ENCODE measurements around the gene FDXR.

Gene FDXR

DNA sequence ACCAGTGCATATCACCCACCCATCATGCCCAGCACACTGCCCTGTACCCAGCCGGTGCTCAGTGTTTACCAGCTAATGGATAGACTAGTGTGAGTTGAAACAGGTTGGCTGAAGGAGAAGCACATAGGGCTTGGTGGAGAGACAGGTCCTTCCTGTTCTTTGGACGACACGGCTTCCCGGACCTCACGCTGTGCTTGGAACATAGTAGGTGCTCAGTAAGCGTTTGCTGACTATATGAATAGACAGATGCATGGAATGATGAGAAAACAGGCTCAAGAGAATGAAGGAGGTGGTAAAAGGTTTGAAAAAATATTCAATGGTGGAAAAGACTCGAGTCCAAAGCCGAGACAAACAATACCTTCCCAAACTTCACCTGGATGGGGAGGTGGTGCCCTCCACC is 27.4 kb upstream of the FDXR start:
- in situ Hi-C loops (cut with MboI; ENCODE audit: low sequenced_read_pairs), result no loop called here

- in situ Hi-C loops (cut with MboI; ENCODE audit: low sequenced_read_pairs), result no loop called here
Observed at GRCh38 chr17:74898376-74898946, 25.7 kb upstream of the FDXR start.

GRCh38 chr17:74893936-74894671 is 21.3 kb upstream of the FDXR start:
- in situ Hi-C loops (cut with MboI; ENCODE audit: low sequenced_read_pairs), result no loop called here

DNA sequence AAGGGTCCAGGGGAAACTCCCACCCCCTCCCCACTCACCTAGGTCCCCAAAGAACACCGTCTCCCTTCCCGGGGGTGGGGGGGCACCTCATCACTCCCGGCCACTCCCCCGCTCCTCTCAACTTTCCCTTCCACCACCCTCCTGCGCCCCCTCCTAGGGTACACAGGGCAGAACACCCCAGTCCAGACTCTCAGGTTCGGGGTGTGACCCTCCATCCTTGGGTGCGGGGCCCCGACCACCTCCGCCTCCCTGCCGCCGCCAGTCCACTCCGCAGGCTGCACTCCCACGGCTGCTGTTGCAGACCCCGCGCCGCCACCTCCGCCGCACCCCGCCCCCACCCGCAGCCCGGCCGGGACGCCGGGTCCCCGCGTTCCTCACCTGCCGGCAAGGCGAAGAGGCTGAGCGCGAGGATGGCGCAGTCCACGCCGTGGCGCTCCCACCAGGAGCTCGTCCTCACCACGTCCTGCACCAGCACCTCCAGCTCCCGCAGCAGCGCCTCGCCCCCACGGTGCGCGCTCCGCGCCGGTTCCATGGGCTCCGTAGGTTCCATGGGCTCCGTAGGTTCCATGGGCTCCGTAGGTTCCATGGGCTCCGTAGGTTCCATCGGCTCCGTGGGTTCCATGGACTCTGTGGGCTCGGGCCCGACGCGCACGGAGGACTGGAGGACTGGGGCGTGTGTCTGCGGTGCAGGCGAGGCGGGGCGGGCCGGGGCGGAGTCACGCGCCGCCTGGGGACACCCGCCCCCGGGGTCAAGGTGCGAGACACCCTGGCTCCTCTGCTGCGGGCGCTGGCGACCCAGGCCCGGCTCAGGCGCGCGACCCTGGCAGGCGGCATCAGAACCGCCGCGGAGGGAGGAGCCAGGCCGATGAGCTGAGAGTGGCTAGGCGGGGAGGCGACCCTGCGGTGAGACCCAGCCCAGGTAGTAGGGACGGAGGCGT is 20.4 kb upstream of the FDXR start, which contains the start of gene FADS6:
Gene FADS6, minus strand, starts transcription at position 660 of the 938 bp plus-strand sequence. Its CDS starts 38 bp downstream, at position 622.
- in situ Hi-C loops (cut with MboI; ENCODE audit: low sequenced_read_pairs), result no loop called here

DNA sequence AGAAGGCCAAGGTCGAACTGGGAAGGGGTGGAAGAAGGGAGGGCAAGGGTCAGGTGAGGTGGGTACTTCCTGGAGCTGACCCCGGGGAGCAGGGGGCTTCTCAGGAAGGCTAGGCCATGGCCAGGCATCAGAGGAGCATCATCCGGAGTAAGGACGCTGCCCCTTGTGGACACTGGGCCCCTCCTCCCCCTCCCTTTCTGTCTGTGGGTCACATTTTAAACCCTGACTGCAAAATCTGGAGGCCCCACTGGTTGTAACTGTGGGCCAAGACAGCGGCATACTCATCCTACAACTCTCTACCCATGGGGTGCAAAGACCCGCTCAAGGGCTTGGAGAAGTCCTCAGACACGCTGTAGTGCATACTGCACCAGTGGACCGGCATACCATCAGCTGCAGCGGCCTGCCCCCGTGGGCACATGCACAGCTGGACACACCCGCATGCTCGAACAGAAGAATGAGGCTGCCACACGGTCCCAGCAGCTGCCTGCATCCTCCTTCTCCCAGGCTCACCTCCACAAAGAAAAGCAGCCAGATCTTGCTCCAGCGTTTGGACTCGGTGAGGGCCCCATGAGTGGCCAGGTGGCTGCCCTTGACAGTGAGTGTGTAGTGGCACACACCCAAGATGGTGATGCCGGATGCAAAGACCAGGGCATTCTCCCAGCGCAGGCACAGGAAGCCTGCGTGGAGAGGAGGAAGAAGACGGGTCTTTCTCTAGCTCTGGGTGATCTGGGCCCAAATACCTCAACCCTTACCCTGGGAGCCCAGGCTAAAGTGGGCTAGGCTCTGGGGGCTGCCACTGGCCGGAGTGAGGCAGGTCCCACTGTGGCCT is 19.4 kb upstream of the FDXR start:
- in situ Hi-C loops (cut with MboI; ENCODE audit: low sequenced_read_pairs), result no loop called here

DNA sequence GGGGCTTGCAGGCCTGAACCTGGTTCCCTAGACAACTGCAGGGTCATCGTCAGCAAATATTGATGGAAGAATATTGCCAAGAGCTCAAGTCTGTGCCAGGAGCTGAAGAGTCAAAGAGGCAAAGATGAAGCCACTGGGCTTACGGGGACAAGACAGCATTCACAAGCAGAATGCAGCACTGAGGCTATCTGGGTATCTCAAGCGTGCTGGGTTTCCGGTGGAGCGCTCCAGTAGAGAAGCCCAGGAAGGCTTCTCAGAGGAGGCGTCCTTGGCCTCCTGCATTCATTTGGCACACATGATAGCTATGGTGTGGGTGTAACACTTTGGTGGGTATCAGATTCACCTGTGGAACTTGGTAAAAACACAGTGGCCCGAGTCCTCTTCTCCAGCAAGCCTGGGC is 17.8 kb upstream of the FDXR start:
- in situ Hi-C loops (cut with MboI; ENCODE audit: low sequenced_read_pairs), result no loop called here

DNA sequence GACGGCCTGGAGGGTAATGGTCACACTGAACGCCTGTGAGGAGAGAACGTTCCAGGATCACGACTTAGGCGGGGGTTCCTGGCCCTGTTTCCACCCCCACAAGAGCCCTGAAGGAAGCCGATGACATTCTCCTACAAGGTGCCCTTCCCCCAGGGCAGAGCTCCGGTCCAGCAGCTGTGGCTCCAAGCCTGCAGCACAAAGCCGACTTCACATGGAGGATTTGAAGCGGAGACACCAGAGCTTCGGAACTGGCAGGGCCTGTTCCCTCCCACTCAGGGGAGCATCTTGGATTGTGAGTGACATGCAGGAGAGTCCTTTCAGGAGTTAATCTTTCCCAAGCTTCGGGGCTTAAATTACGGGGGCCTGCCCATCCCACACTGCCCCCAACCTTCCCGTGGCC is 15.7 kb upstream of the FDXR start:
- in situ Hi-C loops (cut with MboI; ENCODE audit: low sequenced_read_pairs), result no loop called here

- in situ Hi-C loops (cut with MboI; ENCODE audit: low sequenced_read_pairs), result no loop called here
Observed at GRCh38 chr17:74883241-74883745, 10.5 kb upstream of the FDXR start.

DNA sequence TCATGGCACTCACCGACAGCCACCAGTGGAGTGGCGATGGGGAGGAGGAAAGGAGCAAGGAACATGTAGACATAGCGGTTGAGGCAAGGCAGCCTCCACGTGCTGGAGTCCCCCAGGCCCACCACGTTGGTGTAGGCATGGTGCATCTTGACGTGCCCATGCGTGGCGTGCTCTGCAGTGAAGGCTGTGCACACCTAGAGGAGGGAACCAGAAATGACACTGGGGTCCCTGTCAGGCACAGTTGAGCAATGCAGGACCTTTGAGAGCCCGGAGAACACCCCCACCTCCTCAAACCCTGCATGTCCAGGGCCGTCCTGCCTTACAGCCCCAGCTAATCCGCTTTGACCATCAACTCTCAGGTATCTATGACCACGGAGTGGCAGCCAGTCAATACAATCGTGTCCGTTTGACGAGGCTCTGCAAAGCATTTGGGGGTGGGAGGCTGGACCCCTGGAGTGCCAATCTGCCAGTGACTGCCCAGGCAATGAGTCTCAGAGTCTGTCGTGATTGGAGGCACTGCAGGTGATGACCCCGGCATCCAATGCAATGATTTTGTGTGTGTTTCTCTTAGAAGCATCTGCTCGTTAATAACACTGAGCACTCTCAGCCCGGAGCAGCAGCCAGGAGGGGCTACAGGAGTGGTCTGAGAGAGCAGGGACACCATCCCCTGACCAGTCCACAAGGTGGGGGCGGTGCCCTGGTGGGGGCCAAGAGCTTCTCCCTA is 9.9 kb upstream of the FDXR start:
- in situ Hi-C loops (cut with MboI; ENCODE audit: low sequenced_read_pairs), result no loop called here

- in situ Hi-C loops (cut with MboI; ENCODE audit: low sequenced_read_pairs), result no loop called here
Observed at GRCh38 chr17:74881073-74881472, 8.3 kb upstream of the FDXR start.

GRCh38 chr17:74879308-74879707 is 6.5 kb upstream of the FDXR start:
- in situ Hi-C loops (cut with MboI; ENCODE audit: low sequenced_read_pairs), result no loop called here

- in situ Hi-C loops (cut with MboI; ENCODE audit: low sequenced_read_pairs), result no loop called here
Observed at GRCh38 chr17:74878658-74879057, 5.9 kb upstream of the FDXR start.

DNA sequence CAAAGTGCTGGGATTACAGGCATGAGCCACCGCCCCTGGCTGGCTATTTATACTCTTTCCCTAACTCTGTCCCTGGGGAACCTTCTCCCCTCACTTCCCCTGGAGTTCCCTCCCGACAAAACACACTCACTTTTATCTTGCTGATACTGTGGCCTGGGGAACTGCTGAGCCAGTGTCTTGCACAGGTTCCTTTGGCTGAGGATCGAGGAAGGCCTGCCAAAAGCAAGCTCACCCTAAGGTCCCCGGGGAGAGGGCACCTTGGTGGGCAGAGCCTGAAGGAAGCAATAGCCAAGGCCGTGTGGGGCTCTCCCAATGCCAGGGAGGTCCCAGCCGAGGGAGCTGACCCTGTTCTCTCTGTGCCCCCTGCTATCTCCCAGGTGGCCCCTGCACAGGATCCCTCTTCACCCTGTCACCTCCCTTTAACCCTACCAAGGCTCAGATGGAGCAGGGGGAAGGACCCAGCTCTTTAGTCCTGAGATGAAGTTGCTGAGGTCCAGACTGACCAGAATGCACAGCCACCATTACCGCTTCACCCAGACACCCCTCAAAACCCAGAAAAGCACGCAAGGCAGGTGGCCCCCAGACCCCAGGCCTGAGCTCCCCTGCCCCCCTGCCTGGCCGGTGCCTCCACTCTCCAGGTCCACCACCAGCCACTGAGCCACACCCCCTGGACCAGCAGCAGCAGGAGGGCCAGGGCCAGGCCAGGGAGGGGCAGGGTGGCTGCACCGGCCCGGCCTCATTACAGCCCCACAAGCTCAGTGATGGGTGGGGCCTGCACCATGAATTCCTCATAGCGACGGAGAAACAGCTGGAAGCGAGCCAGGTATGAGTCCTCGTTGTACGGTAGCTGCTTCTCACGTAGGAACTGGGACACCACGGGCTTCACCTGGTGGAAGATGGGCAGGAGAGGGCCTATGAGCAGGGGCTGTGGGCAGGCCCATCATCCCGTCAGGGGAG is 5.1 kb upstream of the FDXR start:
- in situ Hi-C loops (cut with MboI; ENCODE audit: low sequenced_read_pairs), result no loop called here

DNA sequence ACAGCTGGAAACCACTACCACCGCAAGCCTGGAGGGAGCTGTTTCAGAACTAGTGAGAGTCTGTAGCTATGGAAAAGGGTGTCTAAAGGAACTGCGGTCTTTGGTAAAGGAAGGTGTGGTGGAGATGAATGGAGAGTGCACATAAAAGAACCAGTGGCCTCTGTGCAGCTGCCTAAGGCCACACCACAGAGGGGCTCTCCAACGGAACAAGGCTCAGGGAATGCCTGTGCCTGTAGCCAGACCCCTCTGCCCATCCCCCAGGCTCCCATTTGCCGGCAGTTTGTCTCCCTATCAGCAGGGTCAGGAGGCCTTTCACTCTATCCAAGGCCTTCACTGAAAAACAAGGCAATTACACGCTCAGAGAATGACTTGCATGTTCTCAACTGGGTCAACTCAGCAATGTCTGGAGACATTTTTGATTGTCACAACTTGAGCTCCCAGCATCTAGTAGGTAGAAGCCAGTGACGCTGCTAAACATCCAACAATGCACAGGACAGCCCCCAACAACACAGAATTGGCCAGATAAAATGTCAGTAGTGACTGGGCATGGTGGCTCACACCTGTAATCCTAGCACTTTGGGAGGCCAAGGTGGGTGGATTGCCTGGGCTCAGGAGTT is 3.3 kb upstream of the FDXR start:
- in situ Hi-C loops (cut with MboI; ENCODE audit: low sequenced_read_pairs), result no loop called here

DNA sequence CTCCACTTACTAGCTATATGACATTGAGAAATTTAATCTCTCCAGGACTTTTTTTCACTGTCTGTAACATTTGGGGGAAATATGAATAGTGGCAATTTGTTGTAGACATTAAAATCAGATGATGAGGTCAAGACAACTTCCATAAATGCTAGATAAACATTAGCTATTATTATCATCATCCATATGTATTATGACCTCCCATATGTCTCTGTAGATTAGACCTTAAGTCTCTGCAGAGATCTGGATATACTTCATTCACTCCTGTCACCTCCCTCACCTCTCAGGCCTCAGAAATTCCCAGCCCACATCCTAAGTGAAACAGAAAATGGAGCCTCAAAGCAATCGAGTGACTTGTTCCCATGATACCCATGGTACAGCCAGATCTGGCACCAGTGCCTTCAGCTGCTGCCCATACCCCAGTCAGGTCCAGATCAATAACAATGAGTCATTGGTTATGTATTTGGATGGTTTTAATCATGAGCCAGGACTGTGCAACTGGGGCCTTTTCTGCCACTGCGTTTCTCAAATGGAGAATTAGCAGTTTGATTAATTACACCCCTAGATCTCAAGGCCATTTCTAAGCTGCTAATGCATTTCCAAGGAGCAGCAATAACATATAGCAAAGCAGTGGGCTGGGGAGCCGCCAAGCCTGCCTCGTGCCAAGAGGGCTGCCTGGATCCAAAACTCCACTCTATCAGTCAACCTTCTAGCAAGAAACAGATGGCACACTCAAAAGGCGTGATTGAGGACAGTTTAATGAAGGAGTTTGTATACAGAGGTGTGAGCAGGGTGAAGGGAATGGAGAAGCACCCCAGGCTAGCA is 2.6 kb upstream of the FDXR start:
- in situ Hi-C loops (cut with MboI; ENCODE audit: low sequenced_read_pairs), result no loop called here

GRCh38 chr17:74874615-74875037 is 1.8 kb upstream of the FDXR start:
- in situ Hi-C loops (cut with MboI; ENCODE audit: low sequenced_read_pairs), result no loop called here

- in situ Hi-C loops (cut with MboI; ENCODE audit: low sequenced_read_pairs), result no loop called here
Observed at GRCh38 chr17:74873874-74874614, 1.2 kb upstream of the FDXR start.
